DOHH2 (cell line): ENCODE results near the gene FGFR3.

Experiments used
- H3F3A ChIP-seq: fragments of 200-600 bp; sonication (generic), shearing (Covaris generic); 2 replicates; pipeline ENCODE4 v1.6.0; 2016; ENCODE audit warnings: antibody characterized with exemption, mild to moderate bottlenecking; ENCODE audit not compliant: control insufficient read depth, insufficient read depth
- H3K27ac ChIP-seq: fragments of 200-600 bp; sonication (generic); 2 replicates; pipeline ENCODE4 v1.5.1; 2014; ENCODE audit warnings: low read depth, mild to moderate bottlenecking, low read length, moderate library complexity
- H3K27me3 ChIP-seq: fragments of 200-600 bp; sonication (generic); 2 replicates; pipeline ENCODE4 v1.6.1; 2014; ENCODE audit warnings: mild to moderate bottlenecking, low read length, mixed read lengths; ENCODE audit not compliant: control insufficient read depth
- H3K36me3 ChIP-seq: fragments of 200-600 bp; sonication (generic); 2 replicates; pipeline ENCODE4 v1.6.1; 2014; ENCODE audit warnings: mild to moderate bottlenecking, low read length, moderate library complexity, mixed read lengths; ENCODE audit not compliant: control insufficient read depth
- H3K4me1 ChIP-seq: fragments of 200-600 bp; sonication (generic); 2 replicates; pipeline ENCODE4 v1.6.1; 2014; ENCODE audit warnings: mild to moderate bottlenecking, low read length, mixed read lengths; ENCODE audit not compliant: control insufficient read depth
- H3K4me2 ChIP-seq: fragments of 200-600 bp; sonication (generic); 2 replicates; pipeline ENCODE4 v1.6.0; 2014; ENCODE audit warnings: mild to moderate bottlenecking, low read length, moderate library complexity
- H3K4me3 ChIP-seq: fragments of 200-600 bp; sonication (generic); 2 replicates; pipeline ENCODE4 v1.5.1; 2014; ENCODE audit warnings: mild to moderate bottlenecking, low read length, mixed read lengths
- H3K79me2 ChIP-seq: fragments of 200-600 bp; sonication (generic); 2 replicates; pipeline ENCODE4 v1.6.1; 2014; ENCODE audit warnings: mild to moderate bottlenecking, low read length, mixed read lengths; ENCODE audit not compliant: control insufficient read depth
- H3K9me2 ChIP-seq: fragments of 200-600 bp; sonication (generic); replicated peaks from 2 replicates; pipeline ENCODE4 v1.6.1; 2014; ENCODE audit warnings: mild to moderate bottlenecking, low read length, mixed read lengths; ENCODE audit not compliant: control insufficient read depth
- H3K9me3 ChIP-seq: fragments of 200-600 bp; sonication (generic); 2 replicates; pipeline ENCODE4 v1.6.1; 2014; ENCODE audit warnings: antibody characterized with exemption, low read length, mixed read lengths; ENCODE audit not compliant: control insufficient read depth, insufficient read depth
- H4K20me1 ChIP-seq: fragments of 200-600 bp; sonication (generic); 2 replicates; pipeline ENCODE4 v1.6.0; 2014; ENCODE audit warnings: low read depth, mild to moderate bottlenecking, antibody characterized with exemption, low read length, moderate library complexity; ENCODE audit not compliant: control insufficient read depth, insufficient read depth
- CTCF ChIP-seq: fragments of 200-600 bp; sonication (generic); IDR thresholded peaks from one replicate; pipeline ENCODE4 v1.5.1; 2014; ENCODE audit warnings: antibody characterized with exemption, mild to moderate bottlenecking, low read depth, low read length; ENCODE audit not compliant: poor library complexity, severe bottlenecking
- EZH2phosphoT487 ChIP-seq: fragments of 200-600 bp; sonication (generic); IDR thresholded peaks from 2 replicates; pipeline ENCODE4 v1.6.1; 2017; ENCODE audit warnings: borderline replicate concordance, mild to moderate bottlenecking, antibody characterized with exemption, low read length, moderate library complexity, mixed read lengths

FGFR3 gene

GRCh38 chr4:1744552-1744951 lies 48.5 kb upstream of the FGFR3 start:
- Histone ChIP-seq H3K4me3 (no peak overlapping the region), H3K27me3 (no peaks in the 10 kb centered on the region), H3K27ac (no peak overlapping the region), H3F3A (peaks cover 39% of the 10 kb centered on the region), H3K36me3 (peaks cover 58% of the 10 kb centered on the region), H3K9me3 (no peaks in the 10 kb centered on the region), H3K4me2 (no peak overlapping the region), H4K20me1 (peaks cover 6% of the 10 kb centered on the region; the same call in 1 of the 2 replicates), H3K4me1 (0 out of 2 replicates have a peak, but pooled peaks cover 4% of the 10 kb centered on the region), H3K79me2 (no peaks in the 10 kb centered on the region), H3K9me2 (no peaks in the 10 kb centered on the region)
- TF ChIP-seq EZH2phosphoT487 (no peak), CTCF (no peak)

- no peak overlapping the region for H3K4me3 ChIP-seq
- peaks cover 51% of the 10 kb centered on the region for H3K36me3 ChIP-seq
- H3K79me2 ChIP-seq = no peaks in the 10 kb centered on the region
- H4K20me1 ChIP-seq = peaks cover 5% of the 10 kb centered on the region; the same call in 1 of the 2 replicates
- TF ChIP-seq CTCF (no peak), EZH2phosphoT487 (no peak)
- H3F3A ChIP-seq = peaks cover 39% of the 10 kb centered on the region
- H3K9me3 ChIP-seq = no peaks in the 10 kb centered on the region
- H3K27ac ChIP-seq = no peak overlapping the region
- 0 out of 2 replicates have a peak, but pooled peaks cover 4% of the 10 kb centered on the region for H3K4me1 ChIP-seq
- H3K27me3 ChIP-seq = no peaks in the 10 kb centered on the region
- no peak overlapping the region for H3K4me2 ChIP-seq
- H3K9me2 ChIP-seq = no peaks in the 10 kb centered on the region
Observed at GRCh38 chr4:1745165-1745564, 47.9 kb upstream of the FGFR3 start.

DNA sequence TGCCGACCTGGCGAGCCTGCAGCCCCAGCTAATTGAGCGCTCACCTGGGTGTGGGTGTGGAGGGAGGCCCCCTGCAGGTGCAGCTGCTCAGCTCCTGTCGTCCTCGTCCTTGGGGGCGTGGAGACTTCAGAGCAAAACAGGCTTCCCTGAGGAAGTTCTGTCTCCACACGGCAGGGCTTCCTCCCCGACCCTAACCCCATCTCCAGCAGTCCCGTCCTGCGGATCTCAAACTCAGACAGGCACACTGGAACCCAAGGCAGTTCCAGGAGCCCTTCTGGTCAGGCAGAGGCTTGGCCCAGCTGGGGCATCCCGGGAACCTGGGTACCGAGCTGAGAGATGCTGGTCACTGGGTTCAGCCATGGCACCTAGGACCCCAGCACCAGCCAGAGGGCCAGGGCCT lies 47.4 kb upstream of the FGFR3 start:
- no peak overlapping the region for H3K4me3 ChIP-seq

More for the DNA sequence above, 47.4 kb upstream of the FGFR3 start:
- no peaks in the 10 kb centered on the region for H3K9me3 ChIP-seq
- no peaks in the 10 kb centered on the region; the same call in 1 of the 2 replicates for H3K27me3 ChIP-seq
- H3K36me3 ChIP-seq = peaks cover 46% of the 10 kb centered on the region
- H3F3A ChIP-seq = peaks cover 36% of the 10 kb centered on the region
- TF ChIP-seq EZH2phosphoT487 (no peak), CTCF (no peak)
- no peaks in the 10 kb centered on the region for H3K9me2 ChIP-seq
- no peaks in the 10 kb centered on the region for H3K79me2 ChIP-seq
- no peak overlapping the region for H3K4me2 ChIP-seq
- 0 out of 2 replicates have a peak, but pooled peaks cover 4% of the 10 kb centered on the region for H3K4me1 ChIP-seq
- H3K27ac ChIP-seq = no peak overlapping the region
- H4K20me1 ChIP-seq = no peaks in the 10 kb centered on the region; the same call in 1 of the 2 replicates
